CD4-positive, alpha-beta memory T cell (primary cell): ENCODE measurements around the gene SLC35G6. TPM values are rescaled to one million over a fixed set of nuclear protein-coding genes. Genes with fewer than 3 reads are reported as not detected.
A peak's percentile ranks its signal among the peaks of the same experiment; 100 is the strongest.

Source experiments
- CTCF ChIA-PET: fragments of 350-600 bp; sonication (Branson Sonifier 250); formaldehyde crosslinking; loops from one replicate; lab custom pipeline; 2021; ENCODE audit warnings: inconsistent platforms; ENCODE audit not compliant: partially characterized antibody; lab: Charles Lee
- POLR2A ChIA-PET: fragments of 350-600 bp; sonication (Branson Sonifier 250); formaldehyde crosslinking; loops from one replicate; lab custom pipeline; 2021; ENCODE audit not compliant: partially characterized antibody; lab: Charles Lee
- DNase-seq, 5 donors: peaks; one replicate each; pipeline versions ENCODE4 v3.0.0 to v3.0.0-alpha.2; 2020 to 2022; ENCODE audit warnings: mixed read lengths in 1 of 5
- H3K27ac ChIP-seq: one replicate; pipeline ENCODE4 v1.7.0; 2013; ENCODE audit warnings: low read depth, low read length
- H3K27me3 ChIP-seq: 2 replicates; pipeline ENCODE4 v1.7.0; 2013; ENCODE audit warnings: mild to moderate bottlenecking, low read length, moderate library complexity; ENCODE audit not compliant: insufficient read depth
- H3K36me3 ChIP-seq: 2 replicates; pipeline ENCODE4 v1.7.0; 2013; ENCODE audit warnings: mild to moderate bottlenecking, low read length, moderate library complexity; ENCODE audit not compliant: insufficient read depth
- H3K4me1 ChIP-seq: 2 replicates; pipeline ENCODE4 v1.7.0; 2013; ENCODE audit warnings: mild to moderate bottlenecking, low read length, moderate library complexity; ENCODE audit not compliant: insufficient read depth
- H3K4me3 ChIP-seq, 2 donors: one replicate each; pipeline ENCODE4 v1.7.0; 2013; ENCODE audit warnings: low read length in 2 of 2, mild to moderate bottlenecking in 1 of 2
- H3K9me3 ChIP-seq, 2 donors: one replicate each; pipeline ENCODE4 v1.7.0; 2013; ENCODE audit warnings: low read length in 2 of 2, control low read depth in 1 of 2; ENCODE audit not compliant: control insufficient read depth in 1 of 2
- H3K27ac Mint-ChIP-seq, 7 donors: one replicate each; pipeline ENCODE4 v1.8.0; 2020 to 2021; ENCODE audit warnings: mixed read lengths in 7 of 7, mild to moderate bottlenecking in 6 of 7, inconsistent platforms in 3 of 7, moderate library complexity in 3 of 7
- H3K27me3 Mint-ChIP-seq, 2 donors: one replicate each; pipeline ENCODE4 v1.8.0; 2020 to 2021; ENCODE audit warnings: mixed read lengths in 2 of 2
- H3K36me3 Mint-ChIP-seq, 2 donors: one replicate each; pipeline ENCODE4 v1.8.0; 2020 to 2021; ENCODE audit warnings: mixed read lengths in 2 of 2, inconsistent platforms in 1 of 2, mild to moderate bottlenecking in 1 of 2
- H3K4me1 Mint-ChIP-seq, 4 donors: one replicate each; pipeline ENCODE4 v1.8.0; 2020 to 2021; ENCODE audit warnings: mixed read lengths in 4 of 4, mild to moderate bottlenecking in 1 of 4
- H3K4me3 Mint-ChIP-seq, 8 donors: one replicate each; pipeline ENCODE4 v1.8.0; 2020 to 2021; ENCODE audit warnings: mixed read lengths in 8 of 8, mild to moderate bottlenecking in 7 of 8, moderate library complexity in 6 of 8, inconsistent platforms in 3 of 8
- H3K9me3 Mint-ChIP-seq, 8 donors: one replicate each; pipeline ENCODE4 v1.8.0; 2020 to 2021; ENCODE audit warnings: mixed read lengths in 8 of 8, mild to moderate bottlenecking in 5 of 8, inconsistent platforms in 3 of 8, moderate library complexity in 1 of 8
- intact Hi-C: fragments of 100-400 bp; cut with micrococcal nuclease; formaldehyde crosslinking; loops from one replicate; pipeline ENCODE4 v1.15.1; 2023
- polyA plus RNA-seq, 2 donors: library from polyadenylated mRNA; unstranded; fragments of 300-500 nt; fragmentation: Illumina TruSeq; gene quantifications; one replicate each; pipeline ENCODE4 v1.2.3, GENCODE V29; 2021
- total RNA-seq, 2 experiments: library from RNA; stranded (reverse); gene quantifications; one replicate each; pipeline ENCODE4 v1.2.3, GENCODE V29; 2021

SLC35G6 gene
- total and polyA plus RNA-seq, 4 experiments from 2014 or later = not detected

DNA sequence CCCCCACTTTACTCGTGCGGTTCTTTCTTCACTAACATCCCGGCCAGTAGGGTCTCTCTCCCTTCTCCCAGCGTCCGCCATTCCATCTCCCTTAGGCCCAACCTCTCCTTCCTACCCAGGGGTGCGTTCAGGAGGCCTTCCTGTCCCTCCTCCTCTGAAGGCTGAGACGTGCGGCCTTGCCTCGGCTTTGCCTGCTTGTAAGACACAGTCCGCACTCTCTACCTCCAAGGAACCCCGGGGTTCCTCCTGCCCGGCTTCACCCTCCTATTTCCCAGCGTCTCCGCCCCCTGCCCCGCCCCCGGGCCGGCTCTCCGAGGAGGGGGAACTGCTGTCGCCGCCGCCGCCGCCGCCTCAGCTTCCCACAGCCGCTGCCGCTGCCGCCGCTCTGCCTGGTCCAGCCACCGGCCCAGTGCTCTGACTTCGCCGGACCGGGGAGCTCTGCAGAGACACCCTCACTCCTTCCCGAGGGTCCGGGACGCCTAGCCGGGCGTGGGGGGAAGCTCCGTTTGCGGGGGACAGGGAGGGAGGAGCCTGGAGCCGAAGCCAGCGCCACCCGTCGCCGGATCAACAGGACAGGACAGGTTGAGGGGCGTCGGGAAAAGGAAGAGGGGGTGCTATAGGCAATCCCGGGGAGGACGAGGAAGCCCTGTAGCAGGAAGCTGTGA is 43.2 kb upstream of the SLC35G6 start:
- Histone ChIP-seq H3K36me3 (no peaks in the 10 kb centered on the region), H3K27me3 (peaks cover 26% of the 10 kb centered on the region), H3K4me3 (no peak overlapping the region), H3K9me3 (no peaks in the 10 kb centered on the region), H3K27ac (no peak overlapping the region), H3K4me1 (peaks cover 47% of the 10 kb centered on the region)
- peaks cover 25 to 54% (median 37%) of the 10 kb centered on the region in 4 donors for H3K4me1 Mint-ChIP-seq
- peaks cover 5 to 9% of the 10 kb centered on the region in 2 donors for H3K36me3 Mint-ChIP-seq
- H3K4me3 Mint-ChIP-seq = peak overlapping the region; percentile 64 to 81 (median 79)
- H3K27me3 Mint-ChIP-seq = peaks cover 22 to 26% of the 10 kb centered on the region in 2 donors
- peak; percentile 25 to 65 (median 35) for DNase-seq
- H3K9me3 Mint-ChIP-seq = no peaks in the 10 kb centered on the region
- ChIA-PET POLR2A (interaction anchor here (1.2 to 9.3 kb wide), 10 partner anchors 18 to 249 kb away, joined by 3 to 176 read pairs (median 22); partner anchors contain the start of genes ACAP1, POLR2A, SENP3 and SLC35G6), CTCF (interaction anchor here (0.9 to 5.4 kb wide), 10 partner anchors 9 to 128 kb away, joined by 3 to 88 read pairs (median 28); partner anchors contain the start of genes KCTD11, POLR2A, SENP3 and TMEM256)
- intact Hi-C loops = loop anchor here (1.0 to 2.0 kb wide), 6 partner anchors 41 to 391 kb away; partner anchors contain the start of genes KCTD11, SENP3 and ZBTB4
- peak overlapping the region in 4 of 7 donors; percentile 39 to 98 (median 79) for H3K27ac Mint-ChIP-seq

DNA sequence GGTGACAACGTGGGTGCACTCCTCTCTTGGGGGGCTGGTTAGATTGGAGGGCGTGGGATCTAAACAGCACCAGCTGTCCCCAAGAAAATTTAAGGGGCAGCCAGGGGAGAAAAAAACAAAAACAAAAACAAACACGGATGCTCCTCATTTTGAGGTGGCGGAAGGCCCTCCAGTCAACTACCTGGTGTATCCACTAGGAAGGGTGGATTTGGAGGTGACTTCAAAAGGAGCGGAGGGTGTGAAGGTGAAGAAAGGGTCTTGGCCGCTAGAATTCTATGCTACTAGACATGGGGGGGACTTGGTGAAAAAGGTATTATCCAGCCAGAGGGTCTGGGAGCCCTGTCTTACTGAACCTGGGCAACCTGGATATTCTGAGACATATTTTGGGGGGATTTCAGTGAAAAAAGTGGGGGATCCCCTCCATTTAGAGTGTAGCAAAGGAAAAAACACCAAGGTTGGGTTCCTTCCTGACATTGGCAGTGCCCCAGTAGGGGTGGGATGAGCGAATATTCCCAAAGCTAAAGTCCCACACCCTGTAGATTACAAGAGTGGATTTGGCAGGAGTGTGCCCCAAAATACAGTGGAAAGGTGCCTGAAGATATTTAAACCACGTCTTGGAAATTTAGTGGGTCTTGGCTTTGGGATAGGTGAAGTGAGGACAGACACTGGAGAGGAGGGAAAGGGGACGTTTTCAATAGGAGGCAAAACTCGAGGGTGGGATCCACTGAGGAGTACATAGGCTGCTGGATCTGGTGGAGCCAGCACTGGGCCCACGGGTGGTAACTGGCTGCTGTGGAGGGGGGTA is 42.4 kb upstream of the SLC35G6 start:
- Mint-ChIP-seq H3K27ac (peak overlapping the region in 4 of 7 donors; percentile 51 to 98 (median 69)), H3K27me3 (peaks cover 25 to 33% of the 10 kb centered on the region in 2 donors), H3K4me1 (peaks cover 25 to 54% (median 37%) of the 10 kb centered on the region in 4 donors), H3K36me3 (peaks cover 5 to 9% of the 10 kb centered on the region in 2 donors), H3K9me3 (no peaks in the 10 kb centered on the region), H3K4me3 (peak overlapping the region; percentile 17 to 81 (median 68))
- peaks cover 30% of the 10 kb centered on the region for H3K27me3 ChIP-seq
- ChIA-PET POLR2A (interaction anchor here (0.9 to 9.3 kb wide), 9 partner anchors 17 to 248 kb away, joined by 3 to 176 read pairs (median 4); partner anchors contain the start of genes ACAP1, MPDU1, POLR2A and SENP3), CTCF (interaction anchor here (0.9 to 5.4 kb wide), 4 partner anchors 26 to 84 kb away, joined by 3 to 88 read pairs (median 28); partner anchors contain the start of genes KCTD11, POLR2A and TMEM95)
- DNase-seq = peak in 1 of 5 donors; percentile 5
- no peaks in the 10 kb centered on the region for H3K36me3 ChIP-seq
- intact Hi-C loops = no loop called here
- no peak overlapping the region for H3K4me3 ChIP-seq
- H3K9me3 ChIP-seq = no peaks in the 10 kb centered on the region
- H3K27ac ChIP-seq = no peak overlapping the region
- H3K4me1 ChIP-seq = peaks cover 47% of the 10 kb centered on the region

DNA sequence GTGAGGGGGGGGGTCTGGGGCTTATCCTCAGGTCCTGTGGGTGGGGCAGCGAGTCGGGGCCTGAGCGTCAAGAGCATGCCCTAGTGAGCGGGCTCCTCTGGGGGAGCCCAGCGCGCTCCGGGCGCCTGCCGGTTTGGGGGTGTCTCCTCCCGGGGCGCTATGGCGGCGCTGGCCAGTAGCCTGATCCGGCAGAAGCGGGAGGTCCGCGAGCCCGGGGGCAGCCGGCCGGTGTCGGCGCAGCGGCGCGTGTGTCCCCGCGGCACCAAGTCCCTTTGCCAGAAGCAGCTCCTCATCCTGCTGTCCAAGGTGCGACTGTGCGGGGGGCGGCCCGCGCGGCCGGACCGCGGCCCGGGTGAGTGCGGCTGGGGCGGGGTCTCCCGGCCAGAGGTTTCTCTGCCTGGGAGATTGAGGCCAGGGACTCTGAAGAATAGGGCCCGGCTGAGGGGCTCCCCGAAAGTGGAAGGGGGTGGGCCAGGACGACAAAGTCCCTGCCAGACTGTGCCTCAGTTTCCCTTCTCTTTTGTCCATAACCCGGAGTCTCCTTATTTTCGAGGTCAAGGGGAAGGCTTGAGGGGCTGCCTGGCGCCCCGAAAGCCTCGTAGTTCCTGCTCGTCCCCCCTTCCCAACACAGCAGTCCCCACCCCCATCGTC is 41.7 kb upstream of the SLC35G6 start, which contains the start of gene FGF11:
Gene FGF11, plus strand, starts transcription at position 51 of the 651 bp plus-strand sequence. Its CDS starts 109 bp downstream, at position 160.
- Mint-ChIP-seq H3K36me3 (peaks cover 5 to 9% of the 10 kb centered on the region in 2 donors), H3K27ac (peak within 1 kb of the TSS in 6 of 7 donors; percentile 36 to 98 (median 69)), H3K27me3 (peaks cover 27 to 39% of the 10 kb centered on the region in 2 donors), H3K9me3 (no peaks in the 10 kb centered on the region), H3K4me3 (peak within 1 kb of the TSS; percentile 57 to 91 (median 74)), H3K4me1 (peaks cover 25 to 56% (median 38%) of the 10 kb centered on the region in 4 donors)
- ChIA-PET POLR2A (interaction anchor here (0.8 to 9.3 kb wide), 7 partner anchors 16 to 150 kb away, joined by 3 to 176 read pairs (median 4); partner anchors contain the start of genes ACAP1, MPDU1, POLR2A and SLC35G6), CTCF (interaction anchor here (0.7 to 5.4 kb wide), 4 partner anchors 14 to 121 kb away, joined by 3 to 88 read pairs (median 8); partner anchors contain the start of genes KCTD11 and TMEM95)
- Histone ChIP-seq H3K4me1 (peaks cover 47% of the 10 kb centered on the region), H3K4me3 (peak within 1 kb of the TSS in 1 of 2 donors; percentile 41), H3K27me3 (peaks cover 35% of the 10 kb centered on the region), H3K9me3 (no peaks in the 10 kb centered on the region), H3K27ac (no peak within 1 kb of the TSS), H3K36me3 (no peaks in the 10 kb centered on the region)
- intact Hi-C loops = no loop called here
- peak in 1 of 5 donors; percentile 33 for DNase-seq

- Mint-ChIP-seq H3K9me3 (no peaks in the 10 kb centered on the region), H3K27ac (peak overlapping the region in 4 of 7 donors; percentile 13 to 81 (median 58)), H3K4me1 (peaks cover 23 to 56% (median 36%) of the 10 kb centered on the region in 4 donors), H3K27me3 (peaks cover 27 to 43% of the 10 kb centered on the region in 2 donors), H3K36me3 (peaks cover 5 to 7% of the 10 kb centered on the region in 2 donors), H3K4me3 (peak overlapping the region; percentile 48 to 91 (median 72))
- Histone ChIP-seq H3K36me3 (no peaks in the 10 kb centered on the region), H3K4me3 (peak overlapping the region in 1 of 2 donors; percentile 41), H3K27ac (no peak overlapping the region), H3K4me1 (peaks cover 51% of the 10 kb centered on the region), H3K27me3 (peaks cover 38% of the 10 kb centered on the region), H3K9me3 (no peaks in the 10 kb centered on the region)
- CTCF ChIA-PET = interaction anchor here (0.7 to 5.4 kb wide), 6 partner anchors 14 to 121 kb away, joined by 3 to 88 read pairs (median 6); partner anchors contain the start of genes KCTD11, SENP3 and TMEM95
- POLR2A ChIA-PET = interaction anchor here (0.8 to 9.3 kb wide), 8 partner anchors 16 to 149 kb away, joined by 3 to 176 read pairs (median 6); partner anchors contain the start of genes ACAP1, MPDU1, POLR2A and SENP3
- intact Hi-C loops = no loop called here
- DNase-seq = peak in 4 of 5 donors; percentile 19 to 54 (median 24)
Measured at GRCh38 chr17:7440113-7440833, 41.0 kb upstream of the SLC35G6 start.

DNA sequence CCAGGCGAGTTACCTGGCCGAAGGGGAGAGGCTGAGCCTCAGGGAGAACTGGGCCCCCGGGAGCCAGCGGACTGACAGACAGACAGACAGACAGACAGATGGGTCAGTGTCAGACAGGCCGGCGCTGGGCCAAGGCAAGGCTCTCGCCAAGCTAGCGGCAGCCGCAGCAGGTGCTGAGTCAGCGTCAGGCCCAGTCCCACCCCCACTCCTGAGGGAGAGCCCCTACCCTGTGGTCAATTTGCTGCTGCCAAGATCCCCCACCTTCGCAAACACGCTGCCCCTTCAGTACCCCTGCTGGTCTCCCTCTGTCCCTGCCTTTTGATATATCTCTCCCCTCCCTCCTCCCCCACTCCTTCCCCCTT is 40.4 kb upstream of the SLC35G6 start:
- H3K36me3 ChIP-seq = no peaks in the 10 kb centered on the region
- peaks cover 25 to 56% (median 40%) of the 10 kb centered on the region in 4 donors for H3K4me1 Mint-ChIP-seq
- peaks cover 33 to 49% of the 10 kb centered on the region in 2 donors for H3K27me3 Mint-ChIP-seq
- intact Hi-C loops = no loop called here
- no peak overlapping the region for H3K27ac ChIP-seq
- H3K27me3 ChIP-seq = peaks cover 44% of the 10 kb centered on the region
- no peaks in the 10 kb centered on the region for H3K9me3 Mint-ChIP-seq
- peak in 1 of 5 donors; percentile 43 for DNase-seq
- H3K27ac Mint-ChIP-seq = no peak overlapping the region
- peaks cover 4 to 5% of the 10 kb centered on the region in 2 donors for H3K36me3 Mint-ChIP-seq
- no peaks in the 10 kb centered on the region for H3K9me3 ChIP-seq
- H3K4me1 ChIP-seq = peaks cover 55% of the 10 kb centered on the region
- ChIA-PET CTCF (interaction anchor here (0.8 to 2.9 kb wide), 6 partner anchors 13 to 120 kb away, joined by 3 to 11 read pairs (median 4); partner anchors contain the start of genes NEURL4 and SENP3), POLR2A (interaction anchor here (0.8 to 9.3 kb wide), 6 partner anchors 15 to 120 kb away, joined by 3 to 176 read pairs (median 48); partner anchors contain the start of genes ACAP1, POLR2A, SENP3 and SLC35G6)
- H3K4me3 Mint-ChIP-seq = peak overlapping the region in 1 of 8 donors; percentile 75
- H3K4me3 ChIP-seq = no peak overlapping the region
